Upper lobe of left lung (tissue), 4 donors: Measurements from ENCODE around the gene AOC3.
"Not testable (repeated sequence)": the region's sequence is repeated elsewhere in the genome, so short reads cannot be mapped to it uniquely, and the experiment has no call there.

Source experiments
- CTCF ChIP-seq, 6 experiments: fragments of 450-650 bp in 4 of 6; fragments of 200-600 bp in 2 of 6; sonication (generic) in 2 of 6; IDR thresholded peaks; one replicate each; pipeline ENCODE4 v1.5.1; 2016 to 2019; ENCODE audit warnings: antibody characterized with exemption in 6 of 6
- POLR2AphosphoS5 ChIP-seq, 2 donors: sonication (generic); formaldehyde crosslinking; IDR thresholded peaks; one replicate each; pipeline ENCODE4 v1.5.1; 2017; ENCODE audit warnings: antibody characterized with exemption in 2 of 2

DNA sequence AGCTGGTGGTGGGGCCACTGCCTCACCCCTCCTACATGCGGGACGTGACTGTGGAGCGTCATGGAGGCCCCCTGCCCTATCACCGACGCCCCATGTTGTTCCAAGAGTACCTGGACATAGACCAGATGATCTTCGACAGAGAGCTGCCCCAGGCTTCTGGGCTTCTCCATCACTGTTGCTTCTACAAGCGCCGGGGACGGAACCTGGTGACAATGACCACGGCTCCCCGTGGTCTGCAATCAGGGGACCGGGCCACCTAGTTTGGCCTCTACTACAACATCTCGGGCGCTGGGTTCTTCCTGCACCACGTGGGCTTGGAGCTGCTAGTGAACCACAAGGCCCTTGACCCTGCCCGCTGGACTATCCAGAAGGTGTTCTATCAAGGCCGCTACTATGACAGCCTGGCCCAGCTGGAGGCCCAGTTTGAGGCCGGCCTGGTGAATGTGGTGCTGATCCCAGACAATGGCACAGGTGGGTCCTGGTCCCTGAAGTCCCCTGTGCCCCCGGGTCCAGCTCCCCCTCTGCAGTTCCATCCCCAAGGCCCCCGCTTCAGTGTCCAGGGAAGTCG is 16.8 kb downstream of the AOC3 start:
- TF ChIP-seq CTCF, POLR2AphosphoS5 (IDR thresholded peaks at IDR 0.05): not testable (repeated sequence)
